ENCODE data around the gene PMVK. TPM values are rescaled to one million over a fixed set of nuclear protein-coding genes. Genes with fewer than 3 reads are reported as not detected.

PMVK gene
- total RNA-seq, 2 donors from 2014 or later = 7.0 to 18.5 TPM

DNA sequence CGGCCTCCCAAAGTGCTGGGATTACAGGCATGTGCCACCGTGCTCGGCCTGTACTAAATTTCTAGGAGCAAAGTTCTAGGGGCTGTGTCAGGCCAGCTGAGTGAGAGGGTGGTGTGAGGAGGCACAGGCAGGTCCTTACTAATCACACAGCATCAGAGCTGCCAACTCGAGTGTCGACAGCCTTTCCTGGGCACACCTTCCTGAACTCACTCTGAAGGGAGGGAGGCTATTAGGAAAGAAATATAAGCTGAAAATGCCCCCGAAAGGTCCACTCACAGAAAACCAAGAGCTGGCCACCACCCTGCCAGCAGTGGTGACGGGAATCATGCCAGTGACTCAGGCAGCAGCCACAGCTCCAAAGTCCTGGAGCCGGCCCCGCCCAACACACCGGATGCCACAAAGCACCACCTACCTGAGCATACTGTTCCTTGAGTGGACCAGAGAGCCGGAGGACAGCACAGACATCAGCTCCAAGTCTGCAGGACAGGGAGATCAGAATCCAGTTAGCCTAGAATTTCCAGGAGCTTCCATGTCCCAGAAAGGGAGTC lies 4.5 kb downstream of the PMVK start:
- H3K27me3 ChIP-seq = no peaks in the 10 kb centered on the region
- intact Hi-C loops (cut with DNase I) = no loop called here
- WGBS, 2 donors = 83 to 87% methylated on average over 10 to 11 of the region's 11 CpGs
- no peak for ATAC-seq
- H3K36me3 ChIP-seq (replicated peaks in 1 of 2; ENCODE audit: insufficient read depth in 1 of 2, low read depth in 2 of 2) = peaks cover 0 to 2% of the 10 kb centered on the region in 2 donors
- peaks cover 7% of the 10 kb centered on the region for H3K4me1 ChIP-seq
- H3K9me3 ChIP-seq = no peaks in the 10 kb centered on the region
- TF ChIP-seq POLR2A (IDR thresholded peaks at IDR 0.05) = no peak
- TF ChIP-seq, protein P1, sequence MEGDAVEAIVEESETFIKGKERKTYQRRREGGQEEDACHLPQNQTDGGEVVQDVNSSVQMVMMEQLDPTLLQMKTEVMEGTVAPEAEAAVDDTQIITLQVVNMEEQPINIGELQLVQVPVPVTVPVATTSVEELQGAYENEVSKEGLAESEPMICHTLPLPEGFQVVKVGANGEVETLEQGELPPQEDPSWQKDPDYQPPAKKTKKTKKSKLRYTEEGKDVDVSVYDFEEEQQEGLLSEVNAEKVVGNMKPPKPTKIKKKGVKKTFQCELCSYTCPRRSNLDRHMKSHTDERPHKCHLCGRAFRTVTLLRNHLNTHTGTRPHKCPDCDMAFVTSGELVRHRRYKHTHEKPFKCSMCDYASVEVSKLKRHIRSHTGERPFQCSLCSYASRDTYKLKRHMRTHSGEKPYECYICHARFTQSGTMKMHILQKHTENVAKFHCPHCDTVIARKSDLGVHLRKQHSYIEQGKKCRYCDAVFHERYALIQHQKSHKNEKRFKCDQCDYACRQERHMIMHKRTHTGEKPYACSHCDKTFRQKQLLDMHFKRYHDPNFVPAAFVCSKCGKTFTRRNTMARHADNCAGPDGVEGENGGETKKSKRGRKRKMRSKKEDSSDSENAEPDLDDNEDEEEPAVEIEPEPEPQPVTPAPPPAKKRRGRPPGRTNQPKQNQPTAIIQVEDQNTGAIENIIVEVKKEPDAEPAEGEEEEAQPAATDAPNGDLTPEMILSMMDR (IDR thresholded peaks at IDR 0.05) = no peak
- DNase-seq = peak in 3 of 4 donors; percentile 43 to 87 (median 68)
- no peak overlapping the region for H3K4me3 ChIP-seq
- H3K27ac ChIP-seq = peak overlapping the region in 1 of 4 donors; percentile 40

DNA sequence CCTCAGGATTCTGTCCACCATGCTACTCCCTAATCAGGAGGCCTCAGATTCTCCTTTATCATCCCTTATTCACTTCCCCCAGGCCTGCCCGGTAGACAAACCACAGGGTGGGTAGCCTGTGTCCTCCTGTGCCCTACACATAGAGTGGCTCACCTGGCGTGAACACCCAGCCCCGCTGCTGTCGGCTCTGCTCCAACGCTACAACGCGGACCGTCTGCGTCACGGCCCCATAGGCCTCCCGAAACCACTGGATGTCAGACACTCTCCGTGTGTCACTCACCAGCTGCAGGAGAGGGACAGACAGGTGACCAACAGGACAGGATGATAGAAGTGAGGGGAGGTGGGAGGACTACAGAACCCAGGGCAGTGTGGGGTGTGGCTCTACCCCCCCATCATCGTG lies 10.3 kb downstream of the PMVK start:
- ATAC-seq = no peak
- WGBS, 2 donors = 83 to 95% methylated on average over 3 to 13 of the region's 13 CpGs
- no peaks in the 10 kb centered on the region for H3K27me3 ChIP-seq
- no peaks in the 10 kb centered on the region for H3K4me1 ChIP-seq
- no peaks in the 10 kb centered on the region for H3K9me3 ChIP-seq
- no peak overlapping the region for H3K4me3 ChIP-seq
- intact Hi-C loops (cut with DNase I) = no loop called here
- no peak for DNase-seq
- TF ChIP-seq, protein P1 (IDR thresholded peaks at IDR 0.05) = no peak
- TF ChIP-seq POLR2A (IDR thresholded peaks at IDR 0.05) = no peak
- peaks cover 0 to 9% of the 10 kb centered on the region in 2 donors for H3K36me3 ChIP-seq (replicated peaks in 1 of 2; ENCODE audit: insufficient read depth in 1 of 2, low read depth in 2 of 2)
- H3K27ac ChIP-seq = no peak overlapping the region

DNA sequence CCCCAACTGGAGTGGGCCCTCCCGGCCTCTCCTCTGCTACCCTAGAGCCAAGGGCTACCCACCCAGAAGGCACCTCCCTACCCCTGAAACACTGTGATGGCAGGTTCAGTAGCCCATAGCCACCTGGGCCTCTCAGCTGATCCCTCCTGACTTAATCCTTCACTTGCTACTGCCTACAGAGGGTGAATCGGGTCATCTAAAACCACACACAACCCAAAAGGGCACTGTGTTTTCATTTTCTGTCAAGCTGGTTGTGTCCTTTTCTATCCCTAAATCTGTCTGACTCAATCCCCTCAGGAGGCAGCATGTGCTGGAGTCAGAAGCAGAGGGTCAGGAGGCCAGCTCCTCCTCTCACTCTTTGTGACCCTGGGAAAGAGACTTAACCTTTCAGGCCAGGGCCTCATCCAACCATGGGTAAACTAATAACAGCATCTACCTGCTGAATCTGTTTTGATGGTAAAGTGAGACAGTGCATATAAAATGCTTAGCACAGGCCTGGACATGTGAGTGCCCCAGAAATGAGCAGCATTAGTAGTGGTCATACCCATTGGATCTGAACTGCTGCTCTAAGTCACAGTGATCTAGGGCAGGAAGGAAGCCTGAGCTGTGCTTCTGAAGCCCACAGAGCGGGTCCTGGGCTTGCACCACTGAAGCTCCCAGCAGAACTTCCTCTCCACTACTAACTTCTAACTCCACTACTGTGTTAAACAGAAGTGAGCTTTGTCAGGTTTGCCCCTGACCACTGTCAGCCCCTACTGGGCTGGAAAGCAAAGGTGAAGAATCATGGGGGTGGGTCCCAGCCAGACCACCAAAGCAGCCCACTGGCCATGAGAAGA lies 11.0 kb downstream of the PMVK start:
- DNase-seq (no peak), ATAC-seq (no peak)
- Histone ChIP-seq H3K4me3 (no peak overlapping the region), H3K27me3 (no peaks in the 10 kb centered on the region), H3K27ac (no peak overlapping the region), H3K36me3 (replicated peaks in 1 of 2; ENCODE audit: insufficient read depth in 1 of 2, low read depth in 2 of 2) (peaks cover 0 to 9% of the 10 kb centered on the region in 2 donors), H3K9me3 (no peaks in the 10 kb centered on the region), H3K4me1 (no peaks in the 10 kb centered on the region)
- WGBS, 2 donors = 85 to 90% methylated on average over 3 of the region's 3 CpGs
- intact Hi-C loops (cut with DNase I) = no loop called here
- TF ChIP-seq POLR2A (IDR thresholded peaks at IDR 0.05) = no peak
- TF ChIP-seq, protein P1 (IDR thresholded peaks at IDR 0.05) = no peak

DNA sequence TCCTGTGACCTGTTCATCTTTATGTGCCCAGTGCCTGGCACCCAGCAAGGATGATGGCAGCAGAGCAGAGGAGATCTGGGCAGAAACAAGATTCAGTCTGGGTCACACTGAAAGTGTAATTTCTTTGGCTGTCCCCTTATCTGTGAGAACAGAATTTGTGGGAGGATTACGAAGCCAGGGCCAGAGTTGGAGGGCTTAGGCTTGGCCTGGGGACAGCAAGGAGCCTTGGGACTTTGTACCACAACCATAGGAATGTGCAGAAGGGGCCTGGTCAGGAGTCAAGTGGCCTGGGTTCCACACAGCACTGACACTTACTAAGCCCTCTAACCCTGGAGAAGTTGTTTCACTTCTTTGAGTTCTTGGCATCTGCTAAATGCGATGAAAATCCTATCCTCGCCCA lies 12.8 kb downstream of the PMVK start:
- Histone ChIP-seq H3K9me3 (no peaks in the 10 kb centered on the region), H3K27me3 (no peaks in the 10 kb centered on the region), H3K4me3 (no peak overlapping the region), H3K36me3 (replicated peaks in 1 of 2; ENCODE audit: insufficient read depth in 1 of 2, low read depth in 2 of 2) (peaks cover 0 to 9% of the 10 kb centered on the region in 2 donors), H3K4me1 (no peaks in the 10 kb centered on the region), H3K27ac (no peak overlapping the region)
- no peak for DNase-seq
- TF ChIP-seq POLR2A (IDR thresholded peaks at IDR 0.05) = no peak
- TF ChIP-seq, protein P1 (IDR thresholded peaks at IDR 0.05) = no peak
- intact Hi-C loops (cut with DNase I) = no loop called here
- ATAC-seq = no peak
- 93 to 98% methylated on average over 3 of the region's 3 CpGs for WGBS, 2 donors
